Uterus (tissue), 2 donors: Measurements from ENCODE around the gene CHID1.

Source experiments
- POLR2A ChIP-seq, 2 donors: fragments of 450-650 bp; IDR thresholded peaks; one replicate each; pipeline ENCODE4 v1.6.1; 2016; ENCODE audit warnings: antibody characterized with exemption in 2 of 2, mild to moderate bottlenecking in 1 of 2, moderate library complexity in 1 of 2
- TF ChIP-seq, protein P1 (sequence below), 4 experiments: fragments of 200-600 bp in 2 of 4; fragments of 450-650 bp in 2 of 4; sonication (generic) in 2 of 4; IDR thresholded peaks; one replicate each; pipeline ENCODE4 v1.5.1; 2016 to 2019; ENCODE audit warnings: antibody characterized with exemption in 4 of 4, mild to moderate bottlenecking in 2 of 4, moderate library complexity in 1 of 4

DNA sequence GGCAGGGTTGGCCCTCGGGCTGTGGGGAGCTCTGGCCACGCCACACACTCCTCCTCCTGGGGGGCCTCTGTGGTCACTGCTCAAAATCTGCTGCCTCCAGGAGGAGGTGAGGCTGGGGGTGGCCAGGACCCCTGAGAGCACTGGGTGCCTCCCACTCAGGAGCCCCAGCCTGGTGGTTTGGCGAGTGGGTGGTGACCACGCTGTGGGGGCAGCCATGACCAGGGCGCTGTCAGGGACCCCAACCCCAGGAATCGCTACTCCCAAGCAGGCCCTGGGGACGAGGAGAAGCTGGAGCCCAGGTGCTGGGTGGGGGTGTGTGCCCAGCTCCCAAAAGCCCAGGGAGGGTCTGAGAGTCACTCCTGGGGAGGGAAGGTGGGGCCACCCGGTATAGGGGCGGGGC, 37.8 kb downstream of the CHID1 start:
- no peak for TF ChIP-seq POLR2A (IDR thresholded peaks at IDR 0.05)
- TF ChIP-seq, protein P1, sequence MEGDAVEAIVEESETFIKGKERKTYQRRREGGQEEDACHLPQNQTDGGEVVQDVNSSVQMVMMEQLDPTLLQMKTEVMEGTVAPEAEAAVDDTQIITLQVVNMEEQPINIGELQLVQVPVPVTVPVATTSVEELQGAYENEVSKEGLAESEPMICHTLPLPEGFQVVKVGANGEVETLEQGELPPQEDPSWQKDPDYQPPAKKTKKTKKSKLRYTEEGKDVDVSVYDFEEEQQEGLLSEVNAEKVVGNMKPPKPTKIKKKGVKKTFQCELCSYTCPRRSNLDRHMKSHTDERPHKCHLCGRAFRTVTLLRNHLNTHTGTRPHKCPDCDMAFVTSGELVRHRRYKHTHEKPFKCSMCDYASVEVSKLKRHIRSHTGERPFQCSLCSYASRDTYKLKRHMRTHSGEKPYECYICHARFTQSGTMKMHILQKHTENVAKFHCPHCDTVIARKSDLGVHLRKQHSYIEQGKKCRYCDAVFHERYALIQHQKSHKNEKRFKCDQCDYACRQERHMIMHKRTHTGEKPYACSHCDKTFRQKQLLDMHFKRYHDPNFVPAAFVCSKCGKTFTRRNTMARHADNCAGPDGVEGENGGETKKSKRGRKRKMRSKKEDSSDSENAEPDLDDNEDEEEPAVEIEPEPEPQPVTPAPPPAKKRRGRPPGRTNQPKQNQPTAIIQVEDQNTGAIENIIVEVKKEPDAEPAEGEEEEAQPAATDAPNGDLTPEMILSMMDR (IDR thresholded peaks at IDR 0.05), result no peak
